GM21528 (cell line): ENCODE data around the gene CD81.

Experiments used
- ATAC-seq: cut with Tn5 transposase; IDR thresholded peaks from one replicate; pipeline ENCODE4 v1.9.1; 2021; ENCODE audit warnings: mild to moderate bottlenecking, moderate library complexity; ENCODE audit not compliant: unreplicated experiment, low FRiP score

Gene CD81

DNA sequence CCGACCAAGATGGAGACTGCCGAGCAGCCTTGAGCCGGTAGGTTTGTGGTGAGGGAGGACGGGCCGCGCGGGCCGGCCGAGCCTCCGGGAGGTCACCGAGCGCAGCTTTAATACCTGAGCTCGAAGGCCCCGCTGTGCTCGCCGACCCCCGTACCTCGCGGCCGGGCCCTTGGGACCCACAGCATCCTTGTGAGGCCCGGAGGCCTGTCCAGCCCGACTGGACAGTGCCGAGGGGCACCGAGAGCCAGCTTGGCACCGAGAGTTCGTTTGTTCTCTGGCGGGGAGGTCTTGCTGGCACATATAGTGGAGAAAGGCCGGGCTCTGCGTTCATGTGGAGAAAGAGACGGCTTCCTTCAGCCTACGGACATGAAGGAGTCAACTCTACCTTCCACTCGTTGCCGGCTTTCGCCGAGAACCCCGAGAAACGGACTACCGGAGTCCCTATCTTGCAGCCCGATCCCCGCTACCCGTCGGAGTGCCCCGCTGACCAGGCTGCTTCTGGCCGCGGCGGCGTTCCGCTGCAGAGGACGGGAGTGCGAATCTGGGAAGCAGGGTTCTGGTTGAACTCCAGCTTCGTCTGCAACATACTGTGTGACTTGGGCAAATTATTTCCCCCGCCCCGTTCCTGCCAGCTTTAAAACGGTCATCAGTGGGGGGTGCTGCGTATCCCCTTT is 23.8 kb downstream of the CD81 start:
- peak; percentile 5 for ATAC-seq

DNA sequence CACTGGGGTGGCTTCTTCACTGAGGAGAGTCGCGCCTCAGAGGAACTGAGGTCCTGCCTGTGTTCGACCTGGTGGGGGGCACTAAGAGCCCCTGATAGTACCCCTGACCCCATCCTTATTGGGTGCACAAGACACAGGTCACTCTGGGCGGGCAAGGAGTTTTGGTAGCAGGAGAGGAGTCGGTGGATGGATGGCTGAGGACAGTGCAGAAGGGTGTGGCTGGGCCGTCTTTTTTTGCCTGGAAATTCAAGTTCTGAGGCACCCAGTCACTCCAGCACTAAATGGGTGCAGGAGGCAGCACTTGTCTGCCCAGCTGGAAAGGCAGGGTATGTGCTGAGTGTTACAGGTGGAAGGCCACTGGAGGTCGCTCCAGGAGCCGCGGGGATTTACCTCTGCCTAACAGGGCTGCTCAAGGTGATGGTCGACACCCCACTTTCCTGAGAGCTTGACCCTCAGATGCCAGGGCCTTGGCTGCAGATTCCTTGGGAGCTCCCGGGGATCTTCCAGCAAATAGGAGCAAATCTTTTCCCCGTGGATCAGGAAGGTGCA is 24.4 kb downstream of the CD81 start:
- ATAC-seq = no peak

DNA sequence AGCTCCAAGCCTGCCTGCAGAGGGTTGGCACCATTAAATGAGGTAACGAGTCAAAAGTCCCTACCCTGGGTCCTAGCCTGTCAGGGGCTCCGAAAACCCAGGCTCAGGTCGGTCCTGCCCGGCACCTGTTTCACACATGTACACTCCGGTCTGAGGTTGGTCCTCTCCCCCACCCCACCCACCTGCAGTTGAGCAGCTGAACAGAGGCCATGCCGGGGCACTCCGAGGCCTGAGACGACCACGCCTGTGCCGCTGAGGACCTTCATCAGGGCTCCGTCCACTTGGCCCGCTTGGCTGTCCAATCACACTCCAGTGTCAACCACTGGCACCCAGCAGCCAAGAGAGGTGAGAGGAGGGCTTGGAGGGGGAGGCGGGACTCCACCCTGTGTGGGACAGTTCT is 25.0 kb downstream of the CD81 start:
- ATAC-seq = no peak

DNA sequence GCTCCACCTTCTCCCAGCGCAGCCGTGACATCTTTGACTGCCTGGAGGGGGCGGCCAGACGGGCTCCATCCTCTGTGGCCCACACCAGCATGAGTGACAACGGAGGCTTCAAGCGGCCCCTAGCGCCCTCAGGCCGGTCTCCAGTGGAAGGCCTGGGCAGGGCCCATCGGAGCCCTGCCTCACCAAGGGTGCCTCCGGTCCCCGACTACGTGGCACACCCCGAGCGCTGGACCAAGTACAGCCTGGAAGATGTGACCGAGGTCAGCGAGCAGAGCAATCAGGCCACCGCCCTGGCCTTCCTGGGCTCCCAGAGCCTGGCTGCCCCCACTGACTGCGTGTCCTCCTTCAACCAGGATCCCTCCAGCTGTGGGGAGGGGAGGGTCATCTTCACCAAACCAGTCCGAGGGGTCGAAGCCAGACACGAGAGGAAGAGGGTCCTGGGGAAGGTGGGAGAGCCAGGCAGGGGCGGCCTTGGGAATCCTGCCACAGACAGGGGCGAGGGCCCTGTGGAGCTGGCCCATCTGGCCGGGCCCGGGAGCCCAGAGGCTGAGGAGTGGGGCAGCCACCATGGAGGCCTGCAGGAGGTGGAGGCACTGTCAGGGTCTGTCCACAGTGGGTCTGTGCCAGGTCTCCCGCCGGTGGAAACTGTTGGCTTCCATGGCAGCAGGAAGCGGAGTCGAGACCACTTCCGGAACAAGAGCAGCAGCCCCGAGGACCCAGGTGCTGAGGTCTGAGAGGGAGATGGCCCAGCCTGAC is 26.0 kb downstream of the CD81 start:
- ATAC-seq = no peak

- ATAC-seq = no peak
Measured at GRCh38 chr11:2404735-2405196, 27.7 kb downstream of the CD81 start.

GRCh38 chr11:2406451-2406850 is 29.3 kb downstream of the CD81 start:
- ATAC-seq = no peak

- no peak for ATAC-seq
Measured at GRCh38 chr11:2406878-2407410, 29.8 kb downstream of the CD81 start.

DNA sequence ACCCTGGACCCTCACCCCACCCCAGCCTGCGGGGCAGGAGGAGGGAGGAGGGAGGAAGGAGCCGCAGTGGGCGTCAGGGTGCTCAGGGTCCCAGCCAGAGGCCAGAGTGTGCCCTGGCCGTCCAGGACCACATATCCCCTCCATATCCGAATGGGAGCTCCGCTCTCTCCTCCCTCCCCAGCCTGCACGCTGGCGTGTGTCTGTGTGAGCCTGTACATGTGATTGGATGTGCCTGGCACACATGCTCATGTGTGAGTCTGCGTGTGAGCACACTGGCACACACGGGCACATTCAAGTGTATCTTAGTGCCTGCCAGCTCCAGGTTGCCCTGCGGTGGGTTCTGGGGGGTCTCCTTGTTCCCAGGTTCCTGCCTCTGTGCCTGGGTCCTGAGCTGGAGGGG is 31.6 kb downstream of the CD81 start:
- no peak for ATAC-seq

DNA sequence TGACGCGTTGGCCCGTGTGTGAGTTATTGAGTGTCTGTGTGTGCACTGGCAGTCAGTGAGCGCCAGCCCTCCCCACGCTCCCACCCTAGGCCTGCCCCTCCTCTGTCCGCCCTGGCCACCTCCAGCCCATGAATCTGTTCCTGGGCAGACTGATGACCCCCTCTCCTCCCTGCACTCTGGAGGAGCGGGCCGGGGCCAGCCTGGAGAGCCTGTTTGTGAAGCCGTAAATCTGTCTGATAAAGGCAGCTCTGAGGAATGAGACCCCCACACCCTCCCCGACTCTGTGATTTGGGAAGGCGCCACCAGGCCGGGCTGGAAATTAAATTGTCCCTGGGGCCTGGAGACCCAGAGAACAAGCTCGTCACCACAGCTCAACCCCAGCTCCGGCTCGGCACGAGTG is 32.0 kb downstream of the CD81 start:
- ATAC-seq = no peak

GRCh38 chr11:2409611-2410468 is 32.7 kb downstream of the CD81 start:
- no peak for ATAC-seq

DNA sequence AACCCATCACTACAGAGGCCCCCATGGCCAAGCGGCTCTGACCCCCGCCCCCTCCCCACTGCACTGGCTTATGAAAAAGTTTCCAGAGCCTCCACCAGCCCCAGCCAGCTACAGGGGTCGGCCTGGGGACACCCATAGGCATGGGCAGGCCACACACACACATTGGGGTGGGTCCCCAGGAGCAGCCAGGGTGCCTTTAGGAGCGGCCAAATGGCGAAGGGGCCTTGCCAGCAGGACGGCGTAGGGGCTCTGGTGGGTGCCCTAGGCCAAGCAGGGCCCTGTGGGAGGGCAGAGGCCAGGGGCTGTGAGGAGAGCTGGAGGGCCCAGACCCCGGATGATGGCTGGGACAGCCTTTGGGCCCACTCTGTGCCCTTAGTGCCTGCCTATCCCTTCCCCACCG is 33.5 kb downstream of the CD81 start:
- no peak for ATAC-seq

DNA sequence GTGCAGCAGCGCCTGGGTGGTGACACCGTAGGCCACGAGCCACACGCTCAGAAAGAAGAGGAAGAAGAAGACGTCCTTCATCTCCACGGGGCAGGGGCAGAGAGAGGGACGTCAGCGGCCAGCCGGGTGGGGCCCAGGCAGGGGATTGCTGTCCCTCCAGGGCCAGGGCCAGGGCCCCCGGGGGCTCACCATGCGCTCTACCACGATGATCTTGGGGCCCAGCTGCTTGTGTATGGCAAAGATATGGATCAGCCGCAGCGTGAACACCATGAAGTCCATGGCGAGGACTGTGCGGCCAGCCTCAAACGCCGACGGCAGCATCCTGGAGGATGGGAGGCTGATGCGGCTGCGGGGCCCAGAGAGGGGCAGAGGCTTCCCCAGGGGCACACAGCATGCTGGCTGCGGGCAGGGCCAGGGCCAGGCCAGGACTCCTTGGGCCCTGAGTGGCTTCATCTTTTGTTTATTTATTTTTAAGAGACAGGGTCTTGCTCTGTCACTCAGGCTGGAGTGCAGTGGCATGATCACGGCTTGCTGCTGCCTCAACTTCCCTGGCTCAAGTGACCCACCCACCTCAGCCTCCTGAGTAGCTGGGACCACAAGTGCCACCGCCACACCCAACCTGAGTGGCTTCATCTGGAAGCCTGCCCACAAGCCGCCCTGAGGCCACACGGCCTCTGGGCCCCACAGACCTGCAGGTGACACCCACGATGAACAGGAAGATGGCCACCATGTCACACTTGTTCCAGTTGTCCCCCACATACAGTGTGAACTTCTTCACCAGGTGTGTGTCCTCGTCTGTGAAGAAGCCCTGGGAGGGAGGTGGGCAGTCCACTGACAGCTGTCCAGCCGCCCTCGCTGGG is 34.6 kb downstream of the CD81 start:
- ATAC-seq = no peak

GRCh38 chr11:2412323-2412722 is 35.2 kb downstream of the CD81 start:
- ATAC-seq = no peak

DNA sequence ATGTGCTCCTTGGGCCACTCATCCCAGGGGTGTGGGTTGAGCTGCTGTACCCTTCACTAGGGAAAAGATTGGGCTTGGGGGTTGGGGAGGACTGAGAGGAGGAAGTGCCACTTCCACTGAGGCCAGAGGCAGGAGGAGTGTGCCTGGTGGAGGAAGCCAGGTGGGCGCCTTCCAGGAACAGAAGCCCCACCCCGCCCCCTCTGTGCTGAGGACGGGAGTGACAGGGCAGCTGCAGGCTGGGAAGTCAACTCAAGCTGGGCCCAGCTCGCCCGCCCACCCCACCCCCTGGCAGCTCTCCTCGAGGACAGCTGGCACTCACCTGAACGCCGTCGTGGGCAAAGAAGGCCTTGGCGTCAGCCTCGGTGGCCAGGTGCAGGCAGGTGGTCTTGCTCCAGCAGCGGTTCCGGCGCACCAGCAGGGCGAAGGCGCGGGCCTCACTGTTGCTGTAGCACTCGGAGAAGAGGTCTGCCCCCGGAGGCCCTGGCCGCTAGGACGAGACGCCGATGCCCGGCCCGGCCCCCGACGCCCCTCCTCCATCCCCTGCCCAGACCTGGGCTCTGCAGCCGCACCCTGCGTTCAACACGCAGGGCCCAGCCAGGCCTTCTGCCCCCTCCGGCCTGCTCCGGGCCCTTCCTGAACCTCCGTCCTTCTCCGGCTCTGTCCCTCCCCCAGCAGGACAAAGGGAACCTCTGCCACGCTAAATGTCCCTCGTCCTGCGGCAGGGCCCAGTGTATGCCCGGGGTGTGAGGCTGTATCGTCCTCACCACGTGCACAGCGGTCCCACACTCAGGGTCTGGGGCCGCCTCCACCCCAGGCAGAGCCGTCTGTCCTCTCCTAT is 36.9 kb downstream of the CD81 start:
- ATAC-seq = no peak

GRCh38 chr11:2414616-2415015 is 37.5 kb downstream of the CD81 start:
- no peak for ATAC-seq

DNA sequence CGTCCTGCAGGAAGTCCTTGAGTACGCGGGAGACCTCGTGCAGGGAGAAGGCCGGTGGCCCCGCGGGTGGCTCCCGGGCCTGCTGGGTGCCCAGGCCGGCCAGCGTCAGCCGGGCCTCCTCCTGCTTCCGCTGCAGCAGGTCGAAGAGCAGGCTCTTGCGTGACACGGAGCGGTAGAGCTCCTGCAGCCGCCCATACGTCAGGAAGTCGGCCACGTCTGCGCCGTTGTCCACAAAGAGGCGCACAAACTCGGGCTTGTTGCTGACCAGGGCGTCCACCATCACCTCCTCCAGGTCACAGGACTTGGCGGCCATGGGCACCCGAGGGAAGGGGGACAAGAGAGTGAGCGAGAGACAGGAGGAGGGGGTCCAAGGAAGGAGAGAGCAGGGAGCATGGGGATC is 38.1 kb downstream of the CD81 start:
- ATAC-seq = no peak

GRCh38 chr11:2415601-2416380 is 38.7 kb downstream of the CD81 start:
- no peak for ATAC-seq

DNA sequence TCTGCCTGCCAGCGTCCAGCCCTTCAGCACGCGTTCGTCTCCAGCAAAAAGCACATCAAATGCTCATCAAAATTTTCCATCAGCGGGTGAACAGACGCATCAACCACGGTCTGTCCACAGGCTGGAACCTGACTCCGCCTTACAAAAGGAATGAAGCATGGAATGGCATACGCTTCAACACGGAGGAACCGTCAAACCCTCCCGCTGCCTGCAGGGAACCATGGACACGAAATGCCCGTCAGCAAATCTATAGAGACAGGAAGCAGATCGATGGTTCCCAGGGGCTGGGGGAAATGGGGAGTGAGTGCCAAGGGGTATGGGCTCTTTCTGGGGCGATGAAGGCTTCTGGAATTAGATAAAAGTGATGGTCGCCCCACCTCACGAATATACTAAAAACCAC is 39.7 kb downstream of the CD81 start:
- ATAC-seq = no peak
